GM18868 (cell line): ENCODE measurements around the gene GLG1.
"Not testable (repeated sequence)": the region's sequence is repeated elsewhere in the genome, so short reads cannot be mapped to it uniquely, and the experiment has no call there.

ENCODE experiments used
- ATAC-seq: cut with Tn5 transposase; IDR thresholded peaks from one replicate; pipeline ENCODE4 v1.9.1; 2021; ENCODE audit warnings: mild to moderate bottlenecking, moderate library complexity; ENCODE audit not compliant: unreplicated experiment

Gene GLG1

DNA sequence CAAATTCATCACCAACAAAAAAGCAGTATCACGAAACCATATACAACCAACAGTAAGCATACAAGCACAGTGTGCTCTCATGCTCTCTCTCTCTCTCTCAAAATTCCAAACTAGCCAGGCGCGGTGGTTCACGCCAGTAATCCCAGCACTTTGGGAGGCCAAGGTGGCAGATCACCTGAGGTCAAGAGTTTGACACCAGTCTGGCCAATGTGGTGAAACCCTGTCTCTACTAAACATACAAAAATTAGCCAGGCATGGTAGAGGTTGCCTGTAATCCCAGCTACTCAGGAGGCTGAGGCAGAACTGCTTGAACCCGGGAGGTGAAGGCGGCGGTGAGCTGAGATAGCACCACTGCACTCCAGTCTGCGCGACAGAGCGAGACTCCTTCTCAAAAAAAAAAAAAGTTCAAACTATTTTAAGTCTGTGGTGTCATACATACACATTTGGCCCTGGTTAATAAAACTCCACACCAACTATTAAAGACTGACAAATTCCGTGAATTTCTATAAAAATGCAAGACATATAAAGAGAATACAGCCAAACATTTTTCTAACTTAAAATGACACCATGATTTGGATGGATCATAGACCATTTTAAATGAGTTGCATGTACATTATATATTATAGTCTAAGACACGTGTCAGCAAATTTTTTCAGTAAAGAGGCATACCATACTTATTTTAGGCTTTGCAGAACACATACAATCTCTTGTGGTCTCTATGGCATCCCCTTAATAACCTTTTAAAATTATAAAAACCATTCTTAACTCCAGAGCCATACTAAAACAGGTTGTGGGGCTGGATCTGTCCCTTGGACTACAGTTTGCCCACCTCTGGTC, 30.9 kb downstream of the GLG1 start:
- no peak for ATAC-seq

- no peak for ATAC-seq
Measured at GRCh38 chr16:74575175-74575806, 31.6 kb downstream of the GLG1 start.

DNA sequence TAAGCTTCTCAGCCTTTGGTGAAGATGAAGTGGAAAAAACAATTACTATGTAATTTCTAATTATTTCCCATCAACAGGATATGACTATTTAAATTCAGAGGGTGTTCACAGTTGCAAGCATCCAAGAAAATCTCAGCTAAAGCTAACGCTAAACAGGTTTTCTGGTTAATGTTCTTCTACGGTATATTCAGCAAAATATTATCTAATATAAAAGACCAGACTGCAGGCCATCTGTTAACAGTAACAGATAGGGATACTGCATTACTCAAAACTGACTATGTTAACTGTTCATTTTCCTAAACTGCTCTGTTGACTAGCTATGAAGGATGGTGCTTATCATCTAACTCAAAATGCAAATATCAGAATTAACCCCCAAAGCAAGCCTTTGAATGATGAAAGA, 32.8 kb downstream of the GLG1 start:
- ATAC-seq: no peak

DNA sequence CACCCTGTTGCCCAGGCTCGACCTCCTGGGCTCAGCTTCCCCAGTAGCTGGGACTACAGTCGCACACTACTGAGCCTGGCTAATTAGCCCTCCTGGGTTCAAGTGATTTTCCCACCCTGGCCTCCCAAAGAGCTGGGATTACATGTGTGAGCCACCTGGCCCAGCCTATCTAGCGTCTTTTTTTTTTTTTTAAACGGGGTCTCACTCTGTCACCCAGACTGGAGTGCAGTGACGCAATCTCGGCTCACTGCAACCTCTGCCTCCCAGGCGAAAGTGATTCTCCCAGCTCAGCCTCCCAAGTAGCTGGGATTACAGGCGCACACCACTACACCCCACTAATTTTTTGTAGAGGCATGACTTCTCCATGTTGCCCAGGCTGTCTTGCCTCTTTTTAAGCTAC, 33.3 kb downstream of the GLG1 start:
- ATAC-seq: no peak

DNA sequence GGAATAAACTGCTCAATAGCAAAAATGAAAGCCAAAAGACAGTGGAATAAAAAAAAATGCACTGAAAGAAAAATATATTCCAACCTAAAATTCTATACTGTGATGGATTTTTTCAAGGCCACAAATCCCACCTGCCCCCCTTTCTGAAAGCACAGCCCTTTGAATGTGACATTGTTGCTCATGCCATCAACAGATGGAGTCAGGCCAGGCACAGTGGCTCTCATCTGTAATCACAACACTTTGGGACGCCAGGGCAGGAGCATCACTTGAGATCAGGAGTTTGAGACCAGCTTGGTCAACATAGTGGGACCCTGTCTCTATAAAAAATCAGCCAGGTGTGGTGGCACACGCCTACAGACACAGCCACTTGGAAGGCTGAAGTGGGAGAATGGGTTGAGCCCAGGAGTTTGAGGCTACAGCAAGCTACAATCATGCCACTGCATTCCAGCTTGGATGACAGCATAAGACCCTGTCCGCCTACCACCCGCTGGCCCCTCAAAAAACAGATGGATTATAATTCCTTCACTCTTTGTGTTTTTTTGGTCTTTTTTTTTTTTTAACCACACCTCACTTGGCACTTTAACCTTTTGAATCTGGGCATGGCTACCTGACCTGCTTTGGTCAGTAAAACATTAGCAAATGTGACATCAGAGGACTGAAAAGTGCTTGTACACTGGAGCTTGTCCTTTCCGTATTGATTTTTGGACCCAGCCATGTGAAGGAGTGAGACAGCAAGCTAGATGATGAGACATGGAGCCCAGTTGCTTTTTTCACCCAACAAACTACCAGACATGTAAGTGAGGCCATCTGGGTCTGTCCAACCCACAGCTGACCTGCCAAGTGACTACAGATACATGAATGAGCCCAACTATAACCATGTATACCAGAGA, 36.3 kb downstream of the GLG1 start:
- ATAC-seq: no peak

DNA sequence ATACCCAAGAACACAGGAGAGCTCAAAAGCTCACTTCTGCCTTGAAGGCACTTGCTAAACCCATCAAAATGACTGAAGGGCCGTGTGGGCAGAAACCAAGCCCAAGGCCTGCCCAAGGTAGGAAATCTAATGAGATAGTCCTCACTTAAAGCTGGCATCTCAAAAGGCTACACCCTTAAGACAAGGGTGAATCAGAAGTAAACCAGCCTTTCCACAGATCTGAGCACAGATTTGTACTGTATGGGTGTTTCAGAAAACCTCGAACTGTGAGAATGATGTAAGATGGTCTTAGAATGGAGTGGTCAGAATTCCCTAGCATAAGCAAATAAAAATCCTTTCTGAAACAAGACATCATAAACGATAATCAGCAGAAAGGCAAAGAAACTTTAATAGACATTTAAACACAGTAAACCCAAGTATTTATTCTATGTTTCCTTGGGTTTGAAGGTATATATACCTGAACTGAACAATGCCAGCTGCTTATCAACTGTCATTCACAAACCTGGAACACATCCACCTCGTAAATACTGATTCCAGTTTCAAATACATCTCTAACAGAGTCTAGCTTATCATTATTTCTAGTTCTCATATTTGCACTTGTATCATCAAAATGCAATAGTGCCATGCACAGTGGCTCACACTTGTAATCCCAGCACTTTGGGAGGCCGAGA, 37.8 kb downstream of the GLG1 start:
- no peak for ATAC-seq

- no peak for ATAC-seq
Measured at GRCh38 chr16:74567901-74568300, 39.0 kb downstream of the GLG1 start.

DNA sequence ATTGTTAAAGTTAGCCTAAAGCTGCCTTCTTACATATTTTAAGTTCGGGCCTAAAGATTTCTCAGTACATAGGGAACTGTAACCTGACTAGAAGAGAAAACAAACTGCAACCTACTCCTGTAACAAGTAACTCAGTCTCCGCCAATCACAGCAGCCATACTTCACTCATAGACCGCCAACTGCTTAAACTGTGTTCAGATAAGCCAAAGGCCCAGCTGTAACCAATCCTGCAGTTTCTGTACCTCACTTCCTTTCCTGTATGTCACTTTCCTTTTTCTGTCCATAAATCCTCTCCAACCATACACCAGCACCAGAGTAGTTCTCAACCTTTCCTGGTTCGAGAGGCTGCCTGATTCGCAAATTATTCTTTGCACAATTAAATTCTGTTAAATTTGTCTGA, 41.5 kb downstream of the GLG1 start:
- no peak for ATAC-seq

DNA sequence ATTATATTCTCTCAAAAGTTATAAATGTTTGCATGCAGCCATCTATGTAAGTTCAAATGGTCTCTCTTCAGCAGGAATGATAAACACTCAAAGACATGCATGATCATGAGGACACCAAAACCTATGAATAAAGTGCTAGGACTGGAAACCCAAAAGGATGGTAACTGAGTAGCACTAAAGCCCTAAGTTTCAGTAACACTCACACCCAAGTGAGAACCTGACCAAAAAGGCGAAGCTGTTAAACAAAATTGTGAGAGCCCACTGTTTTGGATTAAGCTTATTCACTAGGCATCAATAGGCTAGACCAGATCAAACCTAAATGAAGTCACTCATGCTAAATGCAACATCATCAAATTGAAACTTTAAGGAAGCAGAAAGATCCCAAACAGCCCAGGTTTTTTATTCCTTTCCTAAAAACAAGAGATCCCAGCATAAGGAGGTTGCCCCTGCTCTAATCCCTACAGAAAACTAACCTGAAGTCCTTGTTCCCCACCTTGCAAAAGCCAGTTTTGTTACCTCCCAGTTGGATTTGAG, 42.4 kb downstream of the GLG1 start:
- no peak for ATAC-seq

DNA sequence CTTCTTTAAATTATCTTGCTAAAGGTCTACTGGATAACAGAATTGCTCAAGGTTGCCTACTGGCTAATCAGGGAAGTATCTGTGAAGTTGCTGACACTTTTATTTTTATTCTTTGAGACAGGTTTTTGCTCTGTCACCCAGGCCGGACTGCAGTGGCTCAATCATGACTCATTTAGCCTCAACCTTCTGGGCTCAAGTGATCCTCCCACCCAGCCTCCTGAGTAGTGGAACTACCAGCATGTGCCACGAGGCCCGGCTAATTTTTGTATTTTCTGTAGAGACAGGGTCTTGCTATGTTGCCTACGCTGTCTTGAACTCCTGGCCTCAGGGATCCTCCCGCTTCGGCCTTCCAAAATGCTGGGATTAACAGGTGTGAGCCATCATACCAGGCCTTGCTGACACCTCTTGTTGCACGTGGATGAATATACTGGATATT, 43.1 kb downstream of the GLG1 start:
- ATAC-seq: no peak

- ATAC-seq: no peak
Measured at GRCh38 chr16:74562117-74562516, 44.8 kb downstream of the GLG1 start.

DNA sequence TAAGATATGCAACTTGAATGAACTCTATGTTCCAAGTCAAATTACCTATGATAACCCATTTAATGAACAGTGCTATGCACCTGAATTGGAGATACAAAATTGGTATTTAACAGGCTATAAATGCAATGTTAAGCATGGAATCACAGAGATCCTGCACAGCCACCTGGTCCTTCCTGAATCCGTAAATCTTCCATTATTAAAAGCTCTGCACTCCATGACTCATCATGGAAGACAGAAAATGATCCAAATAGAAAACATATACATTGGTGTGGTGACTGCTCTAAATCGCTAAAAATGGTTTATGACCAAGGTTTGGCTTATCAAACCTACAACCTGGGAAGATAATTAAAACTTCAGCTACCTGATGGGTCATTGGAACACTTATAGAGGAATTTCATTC, 45.3 kb downstream of the GLG1 start:
- no peak for ATAC-seq

DNA sequence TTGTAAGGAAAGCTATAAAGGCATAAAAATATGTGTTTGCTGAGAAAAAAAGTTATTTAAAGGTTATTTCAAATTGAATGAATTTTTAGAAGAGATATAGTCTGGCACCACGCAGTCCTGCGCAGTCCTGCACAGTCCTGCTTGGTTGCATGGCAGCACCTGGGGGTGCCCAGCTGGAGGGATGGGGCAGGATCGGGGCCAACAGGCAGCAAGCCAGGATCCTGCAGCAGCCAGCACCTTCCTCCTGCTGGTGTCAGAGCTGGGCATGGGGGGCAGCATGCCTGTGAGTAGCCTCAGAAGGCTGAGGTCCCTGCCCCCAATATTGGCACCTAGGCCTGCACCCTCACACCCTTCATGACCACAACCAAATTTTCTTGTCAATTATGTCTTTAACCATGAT, 46.0 kb downstream of the GLG1 start:
- no peak for ATAC-seq

DNA sequence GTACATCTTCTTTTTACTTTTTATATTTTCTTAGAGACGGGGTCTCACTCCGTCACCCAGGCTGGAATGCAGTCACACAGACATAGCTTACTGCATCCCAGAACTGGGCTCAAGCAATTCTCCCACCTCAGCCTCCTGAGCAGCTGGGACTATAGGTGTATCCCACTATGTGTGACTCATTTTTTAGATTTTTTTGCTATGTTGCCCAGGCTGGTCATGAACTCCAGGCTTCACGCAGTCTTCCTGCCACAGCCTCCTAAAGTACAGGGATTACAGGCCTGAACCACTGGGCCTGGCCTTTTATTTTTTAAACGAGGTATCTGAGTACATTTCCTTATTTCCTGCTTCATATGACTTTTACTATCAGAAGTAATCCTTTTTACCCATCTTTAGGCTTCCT, 48.0 kb downstream of the GLG1 start:
- ATAC-seq: no peak

- no peak for ATAC-seq
Measured at GRCh38 chr16:74557275-74557674, 49.6 kb downstream of the GLG1 start.

DNA sequence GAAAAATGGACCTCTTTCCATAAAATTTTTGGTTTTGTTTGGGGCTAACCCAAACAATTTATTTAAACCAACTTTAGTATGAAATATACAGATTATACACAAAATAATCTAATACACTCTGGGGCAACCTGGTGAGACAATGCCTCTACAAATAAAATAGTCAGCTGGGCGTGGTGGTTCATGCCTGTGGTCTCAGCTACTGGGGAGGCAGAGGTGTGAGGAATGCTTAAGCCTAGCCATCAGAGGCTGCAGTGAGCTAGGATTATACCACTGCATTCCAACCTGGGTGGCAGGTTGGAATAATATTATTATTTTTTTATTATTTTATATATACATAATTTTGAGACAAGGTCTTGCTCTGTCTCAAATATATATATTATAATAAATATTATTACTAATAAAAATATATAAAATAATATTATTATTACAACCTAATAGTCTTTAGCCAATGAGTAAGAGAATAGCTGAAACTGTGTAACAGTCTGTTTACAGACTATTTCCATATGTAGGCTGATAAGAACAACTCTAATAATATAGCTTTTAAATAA, 50.5 kb downstream of the GLG1 start:
- no peak for ATAC-seq

- ATAC-seq: not testable (repeated sequence)
Measured at GRCh38 chr16:74552357-74552756, 54.6 kb downstream of the GLG1 start.

DNA sequence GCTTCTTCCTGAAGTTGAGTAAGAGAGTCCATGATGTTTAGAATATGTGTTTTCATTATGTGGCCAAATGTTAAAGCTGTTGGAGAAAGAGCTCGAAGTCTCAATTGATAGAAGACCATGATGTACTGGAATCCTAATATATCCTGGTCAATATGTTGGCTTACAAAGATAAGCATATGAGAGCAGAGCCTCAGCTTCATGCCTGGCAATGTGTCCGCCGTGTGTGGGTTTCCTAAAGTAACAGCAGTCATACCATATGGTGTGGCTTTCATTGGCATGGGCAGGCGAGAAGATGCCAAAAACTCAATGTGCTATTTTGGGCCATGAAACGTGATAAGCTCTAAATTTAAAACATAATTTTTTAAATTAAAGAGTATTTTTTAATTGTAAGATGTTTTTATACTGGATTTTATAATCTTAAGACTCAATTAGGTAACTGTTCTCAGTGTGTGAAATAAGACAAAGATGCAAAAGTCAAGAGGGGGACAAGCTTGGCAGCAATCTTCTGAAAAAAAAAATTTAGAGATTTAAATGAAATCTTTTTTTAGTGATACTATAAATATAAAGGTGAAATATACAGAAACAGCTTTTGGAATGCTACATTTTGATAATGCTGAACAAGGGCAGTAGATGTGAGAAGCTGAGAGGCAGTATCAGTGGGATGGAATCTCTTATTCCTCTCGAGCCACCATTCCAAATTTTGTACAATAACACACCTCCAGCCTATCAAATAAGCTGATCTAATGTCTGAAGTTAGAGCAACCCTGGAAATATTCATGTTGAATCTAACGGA, 56.5 kb downstream of the GLG1 start:
- ATAC-seq: not testable (repeated sequence)

DNA sequence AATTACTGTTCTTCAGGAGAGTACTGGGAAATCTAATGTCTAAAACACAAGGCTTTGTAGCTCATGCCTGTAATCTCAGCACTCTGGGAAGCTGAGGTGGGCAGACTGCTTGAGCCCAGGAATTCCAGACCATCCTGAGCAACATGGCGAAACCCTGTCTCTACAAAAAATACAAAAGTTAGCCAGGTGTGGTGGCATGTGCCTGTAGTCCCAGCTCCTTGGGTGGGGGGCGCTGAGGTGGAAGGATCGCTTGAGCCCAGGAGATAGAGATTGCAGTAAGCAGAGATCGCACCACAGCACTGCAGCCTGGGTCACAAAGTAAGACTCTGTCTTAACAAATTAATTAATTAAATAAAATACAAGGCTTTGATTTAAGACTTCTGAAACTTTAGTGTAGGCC, 60.8 kb downstream of the GLG1 start:
- not testable (repeated sequence) for ATAC-seq
